ENCODE results near the gene DYNC1H1. TPM values are rescaled to one million over a fixed set of nuclear protein-coding genes. Genes with fewer than 3 reads are reported as not detected.

Gene DYNC1H1
- total RNA-seq, 1 experiment from 2014 or later = 361 TPM

DNA sequence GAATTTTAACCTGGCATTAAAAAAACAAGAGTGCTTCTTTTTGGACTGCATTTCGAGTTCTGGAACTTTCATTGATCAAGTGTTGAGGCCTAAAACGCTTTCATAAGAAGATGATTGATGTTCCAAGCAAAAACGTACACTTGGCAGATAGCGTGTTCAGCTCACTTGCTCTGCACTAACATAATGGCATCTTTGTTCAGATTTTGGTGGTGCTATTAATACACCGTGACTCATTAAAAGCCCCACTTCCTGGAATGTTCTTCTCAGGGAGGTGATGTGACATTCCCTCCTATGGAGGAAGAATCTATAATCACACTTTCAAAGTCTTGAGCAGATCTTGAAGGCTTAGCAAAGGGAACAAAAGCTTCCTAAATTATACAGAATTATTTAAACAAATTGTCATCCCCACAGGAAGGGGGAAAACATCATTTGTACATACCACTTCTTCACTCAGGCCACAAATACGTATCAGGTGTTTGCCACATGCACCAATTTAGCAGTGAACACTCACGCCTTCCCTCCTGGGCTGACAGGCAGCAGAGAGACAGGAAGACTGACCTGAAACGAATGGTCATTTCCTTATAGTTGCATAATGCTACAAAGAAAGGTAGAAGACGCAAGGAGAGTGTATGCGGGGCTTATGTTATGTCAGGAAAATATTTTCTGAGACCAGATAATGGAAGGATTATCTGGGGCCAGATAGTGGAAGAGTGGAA lies 107.1 kb downstream of the DYNC1H1 start (continued):
- TF ChIP-seq ZBTB33 (IDR thresholded peaks at IDR 0.05; ENCODE audit: extremely low read depth, insufficient replicate concordance, low read length) = no peak
- TF ChIP-seq ELF1 (IDR thresholded peaks at IDR 0.05; ENCODE audit: borderline replicate concordance, low read depth) = peak; percentile 55; the same call in 1 of the 2 replicates
- peak; percentile 88 for TF ChIP-seq FOSL1 (IDR thresholded peaks at IDR 0.05; ENCODE audit: low read depth)
- TF ChIP-seq SP1 (IDR thresholded peaks at IDR 0.05; ENCODE audit: low read depth) = peak; percentile 68
- TF ChIP-seq ZFX (IDR thresholded peaks at IDR 0.05) = no peak
- TF ChIP-seq POLR2A (IDR thresholded peaks at IDR 0.05; ENCODE audit: borderline replicate concordance, extremely low read depth, insufficient read depth, insufficient read length) = no peak

- no peak overlapping the region for H3K4me3 ChIP-seq (replicated peaks in 1 of 2; ENCODE audit: low read depth in 1 of 2, low read length in 2 of 2)
- H3K79me2 ChIP-seq (ENCODE audit: insufficient read depth, low read length) = no peaks in the 10 kb centered on the region
- DNase-seq (ENCODE audit: low read depth, low spot score) = no peak
- no peak overlapping the region for H3K9ac ChIP-seq (ENCODE audit: low read length)
- H2AFZ ChIP-seq (ENCODE audit: low read depth, low read length, poor library complexity, severe bottlenecking) = no peak overlapping the region
- ChIA-PET POLR2A (interaction anchor here (1.2 to 1.9 kb wide), 2 partner anchors 10 to 12 kb away, joined by 13 read pairs; no protein-coding TSS in a partner anchor), CTCF (no interaction called here), RAD21 (ENCODE audit: low non-redundant PET in 1 of 2, low total read pairs in 2 of 2, uncharacterized antibody in 2 of 2, unreplicated experiment in 2 of 2) (no interaction called here)
- H3K4me1 ChIP-seq (ENCODE audit: control insufficient read depth in 1 of 2, insufficient read depth in 2 of 2, low read length in 2 of 2) = peaks cover 31 to 36% of the 10 kb centered on the region in 2 experiments
- no peak for ATAC-seq
- H3K36me3 ChIP-seq (ENCODE audit: control insufficient read depth in 1 of 2, insufficient read depth in 2 of 2, low read length in 2 of 2) = peaks cover under 1 to 3% of the 10 kb centered on the region in 2 experiments; a peak in 2 of 4 replicates
- intact Hi-C loops (cut with micrococcal nuclease) = no loop called here
- H3K27me3 ChIP-seq (ENCODE audit: insufficient read depth, low read length) = no peaks in the 10 kb centered on the region
- no peak overlapping the region for H3K4me2 ChIP-seq (ENCODE audit: low read length)
- H3K9me2 ChIP-seq (ENCODE audit: insufficient read depth) = no peaks in the 10 kb centered on the region
- H3K9me3 ChIP-seq (ENCODE audit: control insufficient read depth in 1 of 2, insufficient read depth in 1 of 2, low read depth in 1 of 2, low read length in 2 of 2) = peaks cover 0 to 5% of the 10 kb centered on the region in 2 experiments; a peak in 1 of 4 replicates
- no peak overlapping the region for H3K27ac ChIP-seq (ENCODE audit: low read depth, low read length)
- no peaks in the 10 kb centered on the region; the same call in 1 of the 2 replicates for H4K20me1 ChIP-seq (ENCODE audit: insufficient read depth)
- BruUV-seq (replicated peaks) = no TSS peak
- TF ChIP-seq YY1 (IDR thresholded peaks at IDR 0.05; ENCODE audit: extremely low read depth, insufficient replicate concordance, low read depth, low read length) (no peak), POLR2A (IDR thresholded peaks at IDR 0.05; ENCODE audit: borderline replicate concordance, extremely low read depth, insufficient read depth, insufficient read length) (no peak), CBX3 (IDR thresholded peaks at IDR 0.05; ENCODE audit: low read depth) (no peak), ZFX (IDR thresholded peaks at IDR 0.05) (no peak), SIN3A (IDR thresholded peaks at IDR 0.05; ENCODE audit: low read depth) (no peak), ELF1 (IDR thresholded peaks at IDR 0.05; ENCODE audit: borderline replicate concordance, low read depth) (no peak), ZNF274 (IDR thresholded peaks at IDR 0.05; ENCODE audit: low read depth, low read length) (no peak), EZH2phosphoT487 (IDR thresholded peaks at IDR 0.05; ENCODE audit: borderline replicate concordance) (no peak), ATF3 (IDR thresholded peaks at IDR 0.05) (no peak), SP1 (IDR thresholded peaks at IDR 0.05; ENCODE audit: low read depth) (no peak), CEBPB (IDR thresholded peaks at IDR 0.05; ENCODE audit: low read depth) (no peak), ZBTB33 (IDR thresholded peaks at IDR 0.05; ENCODE audit: extremely low read depth, insufficient replicate concordance, low read length) (no peak), FOSL1 (IDR thresholded peaks at IDR 0.05; ENCODE audit: low read depth) (no peak), RAD21 (IDR thresholded peaks at IDR 0.05; ENCODE audit: low read depth) (no peak)
- TF ChIP-seq, protein P1, sequence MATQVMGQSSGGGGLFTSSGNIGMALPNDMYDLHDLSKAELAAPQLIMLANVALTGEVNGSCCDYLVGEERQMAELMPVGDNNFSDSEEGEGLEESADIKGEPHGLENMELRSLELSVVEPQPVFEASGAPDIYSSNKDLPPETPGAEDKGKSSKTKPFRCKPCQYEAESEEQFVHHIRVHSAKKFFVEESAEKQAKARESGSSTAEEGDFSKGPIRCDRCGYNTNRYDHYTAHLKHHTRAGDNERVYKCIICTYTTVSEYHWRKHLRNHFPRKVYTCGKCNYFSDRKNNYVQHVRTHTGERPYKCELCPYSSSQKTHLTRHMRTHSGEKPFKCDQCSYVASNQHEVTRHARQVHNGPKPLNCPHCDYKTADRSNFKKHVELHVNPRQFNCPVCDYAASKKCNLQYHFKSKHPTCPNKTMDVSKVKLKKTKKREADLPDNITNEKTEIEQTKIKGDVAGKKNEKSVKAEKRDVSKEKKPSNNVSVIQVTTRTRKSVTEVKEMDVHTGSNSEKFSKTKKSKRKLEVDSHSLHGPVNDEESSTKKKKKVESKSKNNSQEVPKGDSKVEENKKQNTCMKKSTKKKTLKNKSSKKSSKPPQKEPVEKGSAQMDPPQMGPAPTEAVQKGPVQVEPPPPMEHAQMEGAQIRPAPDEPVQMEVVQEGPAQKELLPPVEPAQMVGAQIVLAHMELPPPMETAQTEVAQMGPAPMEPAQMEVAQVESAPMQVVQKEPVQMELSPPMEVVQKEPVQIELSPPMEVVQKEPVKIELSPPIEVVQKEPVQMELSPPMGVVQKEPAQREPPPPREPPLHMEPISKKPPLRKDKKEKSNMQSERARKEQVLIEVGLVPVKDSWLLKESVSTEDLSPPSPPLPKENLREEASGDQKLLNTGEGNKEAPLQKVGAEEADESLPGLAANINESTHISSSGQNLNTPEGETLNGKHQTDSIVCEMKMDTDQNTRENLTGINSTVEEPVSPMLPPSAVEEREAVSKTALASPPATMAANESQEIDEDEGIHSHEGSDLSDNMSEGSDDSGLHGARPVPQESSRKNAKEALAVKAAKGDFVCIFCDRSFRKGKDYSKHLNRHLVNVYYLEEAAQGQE (IDR thresholded peaks at IDR 0.05; ENCODE audit: low read depth) = no peak
Observed at GRCh38 chr14:102074415-102074964, 110.1 kb downstream of the DYNC1H1 start.

Measured in HCT116 (cell line).